GM18498 (cell line): ENCODE data around the gene GPR39.
"Not testable (repeated sequence)": the region's sequence is repeated elsewhere in the genome, so short reads cannot be mapped to it uniquely, and the experiment has no call there.

Experiments used
- ATAC-seq: cut with Tn5 transposase; IDR thresholded peaks from one replicate; pipeline ENCODE4 v1.9.1; 2021; ENCODE audit warnings: mild to moderate bottlenecking, moderate library complexity; ENCODE audit not compliant: unreplicated experiment

The GPR39 gene

GRCh38 chr2:132416723-132417395 is at the start of gene GPR39:
GPR39 (plus strand) TSS chr2:132416805.
- no peak for ATAC-seq

- ATAC-seq = no peak
Measured at GRCh38 chr2:132368191-132368590, 48.4 kb upstream of the GPR39 start.

GRCh38 chr2:132372276-132372675 is 44.3 kb upstream of the GPR39 start:
- ATAC-seq = no peak

- no peak for ATAC-seq
Measured at GRCh38 chr2:132373391-132374135, 43.0 kb upstream of the GPR39 start.

- ATAC-seq = no peak
Measured at GRCh38 chr2:132374151-132374550, 42.5 kb upstream of the GPR39 start.

- ATAC-seq = no peak
Measured at GRCh38 chr2:132374551-132374950, 42.1 kb upstream of the GPR39 start.

GRCh38 chr2:132374961-132375360 is 41.6 kb upstream of the GPR39 start:
- no peak for ATAC-seq

- ATAC-seq = no peak
Measured at GRCh38 chr2:132381376-132381775, 35.2 kb upstream of the GPR39 start.

GRCh38 chr2:132383956-132384355 is 32.6 kb upstream of the GPR39 start:
- no peak for ATAC-seq

GRCh38 chr2:132384491-132385151 is 32.0 kb upstream of the GPR39 start:
- ATAC-seq = no peak

GRCh38 chr2:132387126-132387525 is 29.5 kb upstream of the GPR39 start:
- ATAC-seq = no peak

GRCh38 chr2:132390076-132390475 is 26.5 kb upstream of the GPR39 start:
- no peak for ATAC-seq

GRCh38 chr2:132391378-132391777 is 25.2 kb upstream of the GPR39 start:
- ATAC-seq = no peak

- ATAC-seq = no peak
Measured at GRCh38 chr2:132392221-132392620, 24.4 kb upstream of the GPR39 start.

- no peak for ATAC-seq
Measured at GRCh38 chr2:132392879-132393278, 23.7 kb upstream of the GPR39 start.

- not testable (repeated sequence) for ATAC-seq
Measured at GRCh38 chr2:132397042-132397441, 19.6 kb upstream of the GPR39 start.

- no peak for ATAC-seq
Measured at GRCh38 chr2:132400169-132400900, 16.3 kb upstream of the GPR39 start.

- ATAC-seq = no peak
Measured at GRCh38 chr2:132400901-132401240, 15.7 kb upstream of the GPR39 start.

GRCh38 chr2:132401326-132401725 is 15.3 kb upstream of the GPR39 start:
- ATAC-seq = no peak

- ATAC-seq = no peak
Measured at GRCh38 chr2:132403146-132403545, 13.5 kb upstream of the GPR39 start.

GRCh38 chr2:132404056-132404455 is 12.5 kb upstream of the GPR39 start:
- no peak for ATAC-seq
